GM21423 (cell line): Measurements from ENCODE around the gene PHLPP1.

Experiments used
- ATAC-seq: cut with Tn5 transposase; IDR thresholded peaks from one replicate; pipeline ENCODE4 v1.9.1; 2021; ENCODE audit warnings: mild to moderate bottlenecking, moderate library complexity; ENCODE audit not compliant: unreplicated experiment

PHLPP1 gene

DNA sequence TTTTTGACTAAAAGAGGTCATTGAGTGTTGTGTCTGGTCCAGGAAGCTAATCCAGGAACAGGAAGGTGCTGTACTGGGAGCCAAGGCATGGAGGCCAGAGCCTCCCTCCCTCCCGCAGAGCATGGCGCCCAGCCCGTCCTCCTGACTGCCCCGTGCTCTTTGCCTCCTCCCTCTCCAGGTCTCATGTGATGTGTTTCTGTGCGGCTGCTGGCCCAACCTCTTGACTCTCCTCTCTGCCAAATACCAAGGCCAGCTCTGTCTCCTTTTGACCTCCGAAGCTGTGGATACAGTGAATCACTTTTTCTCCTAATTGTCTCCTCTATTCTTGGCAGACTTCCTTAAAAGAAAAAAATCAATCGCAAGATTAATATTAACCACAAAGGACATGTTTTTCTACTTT is 284.1 kb downstream of the PHLPP1 start:
- ATAC-seq = no peak

DNA sequence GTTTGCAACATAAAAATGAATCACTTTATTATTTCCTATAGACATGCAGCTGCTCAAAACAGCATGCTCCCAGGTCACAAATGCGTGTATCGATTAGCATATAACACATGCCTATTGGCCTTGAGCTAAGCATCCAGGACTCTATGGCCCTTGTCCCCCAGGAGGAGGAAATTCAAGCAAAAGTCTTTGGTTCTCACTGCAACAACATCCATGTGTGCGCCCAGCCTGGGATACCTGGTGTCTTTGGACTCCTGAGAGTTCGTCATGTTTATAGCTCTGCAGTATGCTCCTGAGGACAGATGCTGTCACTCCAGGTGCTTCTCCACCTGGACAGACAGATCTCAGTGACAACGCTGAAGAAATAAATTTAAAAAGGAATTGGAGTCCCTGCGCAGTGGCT is 284.6 kb downstream of the PHLPP1 start:
- ATAC-seq = no peak

DNA sequence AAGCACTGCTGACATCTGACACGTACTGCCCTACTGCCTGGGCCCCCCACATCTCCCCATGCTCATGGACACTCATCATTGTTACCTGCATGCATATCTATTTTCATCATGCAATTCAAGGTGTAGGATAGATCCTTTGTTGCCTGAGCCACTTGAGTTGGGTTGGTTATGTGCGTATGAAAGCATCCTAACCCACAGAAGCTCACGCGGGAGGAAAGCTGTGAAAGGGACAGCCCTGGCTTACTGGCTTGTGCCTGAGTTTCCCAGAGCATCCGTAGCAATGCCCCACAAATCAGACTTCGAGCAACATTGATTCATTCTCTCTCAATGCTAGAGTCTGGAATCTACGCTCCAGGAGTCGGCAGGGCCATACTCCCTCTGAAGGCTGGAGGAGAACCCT is 285.5 kb downstream of the PHLPP1 start:
- no peak for ATAC-seq

DNA sequence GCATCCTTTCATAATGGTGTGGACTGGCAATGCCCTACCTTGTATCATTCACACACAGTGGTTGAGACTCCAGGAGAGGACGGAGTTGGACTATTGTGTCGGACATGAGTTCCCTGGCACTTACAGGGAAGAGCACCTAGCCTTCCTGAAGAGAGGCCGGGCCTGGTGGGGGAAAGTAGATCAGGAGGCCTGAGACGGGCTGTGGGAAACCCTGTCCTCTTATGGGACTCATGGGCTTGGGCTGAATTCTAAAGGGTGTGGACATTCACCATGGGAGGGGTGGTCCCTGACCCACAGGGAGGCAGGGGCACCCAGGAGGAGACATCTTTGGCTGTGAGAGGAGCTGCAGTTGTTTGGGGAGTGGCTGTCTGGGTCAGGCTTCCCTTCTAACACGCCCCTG is 286.5 kb downstream of the PHLPP1 start:
- no peak for ATAC-seq

DNA sequence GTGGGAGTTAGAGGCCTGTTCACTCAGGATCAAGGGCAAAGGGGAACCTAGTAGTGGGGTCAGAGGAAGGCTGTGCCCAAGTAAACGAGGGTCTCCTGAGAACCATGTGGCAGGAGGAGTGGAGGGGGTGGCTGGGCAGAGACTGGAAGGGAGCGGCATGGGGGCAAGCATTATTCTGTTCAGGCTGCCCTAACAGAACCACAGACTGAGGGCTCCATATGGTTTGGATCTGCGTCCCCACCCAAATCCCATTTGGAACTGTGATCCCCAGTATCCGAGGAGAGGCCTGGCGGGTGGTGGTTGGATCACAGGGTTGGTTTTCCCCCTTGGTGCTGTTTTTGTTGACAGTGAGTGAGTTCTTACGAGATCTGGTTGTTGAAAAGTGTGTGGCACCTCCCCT is 287.0 kb downstream of the PHLPP1 start:
- ATAC-seq = no peak

DNA sequence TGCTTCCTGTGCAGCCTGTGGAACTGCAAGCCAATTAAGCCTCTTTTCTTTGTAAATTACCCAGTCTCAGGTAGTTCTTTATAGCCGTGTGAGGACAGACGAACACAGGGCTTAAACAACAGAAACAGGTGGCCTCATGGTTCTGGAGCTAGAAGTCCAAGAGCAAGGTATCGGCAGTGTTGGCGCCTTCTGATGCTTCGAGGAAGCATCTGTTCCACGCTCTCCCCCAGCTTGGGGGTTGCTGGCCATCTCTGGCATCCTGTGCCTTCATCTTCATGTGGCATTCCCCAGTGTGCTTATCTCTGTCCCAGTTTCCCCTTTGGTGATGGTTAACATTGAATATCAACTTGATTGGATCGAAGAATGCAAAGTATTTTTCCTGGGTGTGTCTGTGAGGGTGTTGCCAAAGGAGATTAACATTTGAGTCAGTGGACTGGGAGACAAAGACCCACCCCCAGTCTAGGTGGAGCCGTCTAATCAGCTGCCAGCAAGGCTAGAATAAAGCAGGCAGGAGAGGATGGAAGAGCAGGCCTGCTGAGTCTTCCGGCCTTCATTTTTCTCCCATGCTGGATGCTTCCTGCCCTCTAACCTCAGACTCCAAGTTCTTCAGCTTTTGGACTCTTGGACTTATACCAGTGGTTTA is 287.6 kb downstream of the PHLPP1 start:
- ATAC-seq = no peak

DNA sequence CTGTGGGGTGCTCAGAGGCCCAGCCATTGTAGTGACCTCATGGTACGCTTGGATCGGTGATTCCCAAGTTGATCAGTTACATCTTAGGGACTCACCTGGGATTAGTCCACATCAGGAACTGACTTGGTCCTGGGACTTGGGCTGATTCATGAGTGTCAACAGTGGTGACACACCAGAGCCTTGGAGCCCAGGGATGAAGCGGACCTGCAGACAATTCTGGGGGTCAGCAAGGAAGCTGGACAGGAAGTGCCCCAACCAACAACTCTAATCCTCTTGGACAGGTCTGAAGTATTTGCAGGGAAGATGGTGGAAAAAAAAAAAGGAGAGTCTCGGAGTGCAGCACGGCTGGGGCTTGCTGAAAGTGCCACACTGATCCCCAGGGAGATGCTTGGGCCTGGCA is 288.6 kb downstream of the PHLPP1 start:
- no peak for ATAC-seq

DNA sequence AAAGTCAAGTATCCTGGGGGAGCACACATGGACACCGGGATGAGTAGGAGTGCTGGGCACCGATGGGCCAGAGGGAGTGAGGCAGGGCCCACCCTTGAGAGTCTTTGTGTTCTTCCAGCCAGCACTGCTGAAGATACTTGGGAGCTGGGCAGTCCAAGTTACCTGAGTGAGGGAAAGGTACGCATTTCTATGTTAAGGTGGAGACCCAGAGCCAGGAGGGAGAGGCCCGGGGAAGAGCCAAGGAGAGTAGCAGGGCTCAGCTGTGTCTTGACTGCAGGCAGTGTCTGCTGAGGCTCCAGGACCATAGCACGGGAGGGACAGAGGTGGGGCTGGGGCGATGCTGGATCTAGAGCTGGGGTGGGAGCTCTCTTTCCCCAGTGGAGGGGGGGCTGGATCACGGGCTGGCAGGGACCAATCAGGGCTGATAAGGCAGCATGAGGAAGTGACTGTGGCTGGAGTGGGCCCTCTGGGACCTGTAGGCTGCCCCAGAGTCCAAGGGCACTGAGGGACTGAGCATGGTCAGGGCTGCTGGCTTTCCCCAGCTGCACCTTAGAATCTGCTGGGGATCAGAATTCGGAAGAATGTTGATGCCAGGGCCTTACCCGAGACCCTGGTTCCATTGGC is 289.2 kb downstream of the PHLPP1 start:
- no peak for ATAC-seq

DNA sequence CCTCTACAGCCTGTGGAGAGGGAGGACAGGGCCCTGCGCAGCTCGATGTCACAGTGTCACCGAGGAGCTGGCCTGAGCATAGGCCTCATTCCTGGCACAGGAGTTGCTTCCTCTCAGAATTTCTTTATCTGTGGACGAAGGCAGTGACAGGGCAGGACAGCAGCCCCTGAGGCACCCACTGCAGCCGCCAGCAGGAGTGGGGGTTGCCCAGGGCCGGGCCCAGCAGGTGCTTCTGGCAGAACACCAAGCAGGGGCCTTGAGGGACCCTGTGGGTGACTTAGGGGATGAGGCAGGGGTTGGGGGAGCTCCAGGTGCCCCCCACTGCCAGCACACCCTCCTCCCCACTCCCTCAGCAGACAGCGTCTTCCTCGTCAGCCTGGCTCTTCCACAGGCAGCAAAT is 290.0 kb downstream of the PHLPP1 start:
- ATAC-seq = no peak

DNA sequence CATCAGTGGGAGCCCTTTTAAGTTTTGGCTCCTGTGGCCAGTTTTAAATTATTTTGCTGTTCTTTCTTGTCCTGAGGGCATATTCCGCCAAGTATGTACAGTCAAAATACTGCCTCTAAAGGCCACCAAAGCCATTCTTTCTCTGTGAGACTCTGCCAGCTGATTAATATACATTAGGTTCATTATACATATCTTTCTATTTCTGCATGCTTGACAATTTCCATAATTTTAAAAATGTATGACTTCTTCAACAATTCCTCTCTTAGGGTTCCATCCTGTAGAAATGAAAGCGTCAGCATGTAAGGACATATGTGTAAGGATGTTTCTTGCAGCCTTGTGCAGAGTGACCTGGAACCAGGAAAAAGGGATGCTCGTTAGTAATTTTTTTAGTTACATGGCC is 291.9 kb downstream of the PHLPP1 start:
- no peak for ATAC-seq

DNA sequence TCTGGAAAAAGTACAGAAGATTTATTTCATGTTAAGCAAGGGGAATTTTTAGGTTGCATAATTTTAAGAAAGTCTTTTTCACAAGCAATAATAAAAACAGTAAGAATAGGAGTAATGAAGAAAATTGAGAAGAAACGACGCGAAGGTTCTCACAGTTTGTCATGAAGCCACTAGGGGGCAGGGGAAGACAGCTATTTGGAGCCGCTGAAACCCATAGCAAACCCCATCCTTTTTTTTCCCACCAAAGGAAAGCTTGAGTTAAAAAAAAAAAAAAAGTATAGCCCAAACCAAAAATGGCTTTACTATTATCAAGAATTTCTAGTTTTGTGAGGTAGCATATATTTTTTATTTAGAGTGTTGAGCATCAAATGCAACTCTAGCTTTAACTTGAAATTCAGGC is 300.9 kb downstream of the PHLPP1 start:
- no peak for ATAC-seq

DNA sequence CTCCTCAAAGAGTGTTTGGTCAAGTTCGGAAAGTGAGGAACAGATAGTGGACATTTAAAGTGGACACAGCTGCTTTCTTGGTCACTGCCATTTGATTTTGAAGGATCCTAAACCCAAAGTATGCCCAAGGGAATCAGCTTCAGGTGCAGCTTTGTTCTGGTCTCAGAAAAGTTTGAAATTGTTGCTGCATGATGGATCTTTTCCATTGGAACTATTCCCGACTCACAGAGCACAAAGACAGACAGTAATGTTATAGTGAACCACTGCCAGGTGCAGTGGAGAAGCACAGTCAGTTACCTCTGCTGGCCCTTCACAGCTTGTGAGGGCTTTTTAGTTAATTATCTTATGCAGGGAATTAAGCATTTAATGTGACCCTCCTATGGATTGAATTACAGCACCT is 301.7 kb downstream of the PHLPP1 start:
- no peak for ATAC-seq

DNA sequence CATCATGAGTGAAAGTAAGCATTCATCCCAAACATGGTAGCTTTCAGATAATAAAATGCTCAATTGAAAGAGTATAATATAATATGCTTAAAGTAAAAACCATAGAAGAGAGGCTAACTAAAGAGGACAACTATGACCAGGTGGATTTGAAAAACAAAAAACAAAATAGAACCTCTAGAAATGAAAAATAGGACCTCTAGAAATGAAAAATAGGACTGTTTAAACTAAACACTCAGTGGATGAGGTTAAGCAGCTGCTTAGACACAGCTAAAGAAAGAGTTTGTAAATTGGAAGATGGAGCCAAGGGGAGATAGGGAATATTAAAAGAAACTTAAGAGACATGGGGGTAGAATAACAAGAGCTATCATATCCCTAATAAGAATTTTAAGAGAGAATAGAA is 302.6 kb downstream of the PHLPP1 start:
- no peak for ATAC-seq

DNA sequence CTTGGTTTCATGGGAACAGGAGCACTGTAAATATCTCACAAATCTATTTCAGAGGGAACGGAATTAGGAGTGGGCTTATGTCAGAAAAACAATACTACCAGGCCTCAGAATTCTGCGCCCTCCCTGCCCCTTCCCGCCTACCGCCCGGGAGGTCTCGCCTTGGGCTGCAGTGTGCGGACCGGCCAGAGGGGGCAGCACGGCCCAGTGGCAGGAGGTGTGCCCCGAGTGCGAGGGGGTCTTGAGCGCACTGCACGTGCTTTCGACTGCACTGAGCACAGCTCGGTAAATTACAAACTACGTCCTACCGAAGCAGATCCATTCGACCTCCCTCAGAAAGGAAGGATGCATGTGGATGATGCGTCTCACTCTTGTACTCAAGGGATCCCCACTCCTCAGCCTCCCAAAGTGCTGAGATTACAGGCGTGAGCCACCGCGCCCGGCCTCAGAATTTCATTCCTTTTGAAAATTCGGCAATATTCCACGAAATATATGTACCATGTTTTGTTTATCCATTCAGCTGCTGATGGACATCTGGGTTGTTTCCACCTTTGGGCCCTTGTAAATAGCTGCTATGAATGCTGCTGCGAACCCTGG is 307.2 kb downstream of the PHLPP1 start:
- no peak for ATAC-seq

DNA sequence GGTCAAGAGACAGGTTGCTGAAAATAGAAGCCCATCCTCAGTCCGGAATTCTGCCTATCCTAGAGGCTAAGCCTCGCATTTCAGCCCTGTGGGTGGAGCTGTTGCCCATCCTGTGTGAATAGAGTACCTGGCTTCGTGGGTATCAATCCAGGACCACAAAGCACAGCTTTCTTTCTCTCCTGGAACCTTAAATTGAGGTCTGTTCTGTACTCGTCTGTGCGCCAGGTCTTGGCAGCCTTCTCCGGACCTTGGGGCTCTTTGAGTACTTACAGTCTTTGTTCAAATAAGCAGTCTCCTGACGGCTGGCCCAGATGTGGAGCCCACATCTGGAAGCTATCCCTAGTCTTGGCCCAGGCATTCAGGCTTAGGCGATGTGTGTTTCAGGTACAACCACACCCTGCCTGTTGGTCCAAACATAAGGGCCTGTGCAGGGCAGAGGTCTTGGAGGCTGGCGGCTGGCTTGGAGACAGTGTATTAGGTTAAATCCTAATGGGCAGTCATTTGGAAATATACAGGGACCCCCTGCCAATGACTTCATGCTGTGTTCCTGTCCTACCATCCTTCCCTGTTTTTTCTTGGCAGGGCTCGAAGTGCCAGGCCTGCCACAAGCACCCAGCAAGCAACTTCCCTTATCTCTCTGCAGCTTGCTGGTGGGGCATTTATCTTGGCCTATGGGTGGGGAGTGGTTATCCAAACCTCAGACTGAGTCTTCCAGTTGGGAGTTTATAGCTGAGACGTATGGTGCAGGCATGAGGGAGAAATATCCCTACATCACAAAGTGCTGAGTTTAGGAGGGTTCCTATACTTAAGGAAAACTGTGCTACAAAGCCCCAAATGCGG is 310.1 kb downstream of the PHLPP1 start:
- ATAC-seq = no peak

DNA sequence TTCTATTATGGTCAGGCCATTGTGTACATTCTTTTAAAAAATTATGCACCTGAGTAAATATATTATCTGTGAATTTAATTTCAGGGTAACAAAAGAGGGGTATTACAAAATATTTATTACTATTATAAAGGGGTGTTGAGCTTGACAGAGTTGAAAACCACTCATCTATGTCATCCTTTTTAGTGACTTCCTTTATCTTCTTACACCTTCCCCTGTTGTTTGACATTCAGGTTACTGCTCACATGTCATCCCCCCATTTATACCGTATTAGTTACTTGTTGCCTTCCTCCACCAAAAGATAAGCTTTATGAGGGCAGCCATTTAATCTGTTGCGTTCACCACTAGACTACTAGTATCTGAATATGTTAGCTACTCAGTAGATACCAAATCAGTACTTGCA is 313.0 kb downstream of the PHLPP1 start:
- ATAC-seq = no peak
